Aortic smooth muscle cell (primary cell): ENCODE data around the gene GAS2L1. TPM values are rescaled to one million over a fixed set of nuclear protein-coding genes. Genes with fewer than 3 reads are reported as not detected.

ENCODE experiments used
- total RNA-seq: library from RNA; depleted of rRNA; stranded (reverse); fragments of >200 nt; gene quantifications from 2 replicates; pipeline ENCODE4 v1.2.3, GENCODE V29; 2014

Gene GAS2L1
- total RNA-seq, result 10.1 and 10.8 TPM in 2 replicates

DNA sequence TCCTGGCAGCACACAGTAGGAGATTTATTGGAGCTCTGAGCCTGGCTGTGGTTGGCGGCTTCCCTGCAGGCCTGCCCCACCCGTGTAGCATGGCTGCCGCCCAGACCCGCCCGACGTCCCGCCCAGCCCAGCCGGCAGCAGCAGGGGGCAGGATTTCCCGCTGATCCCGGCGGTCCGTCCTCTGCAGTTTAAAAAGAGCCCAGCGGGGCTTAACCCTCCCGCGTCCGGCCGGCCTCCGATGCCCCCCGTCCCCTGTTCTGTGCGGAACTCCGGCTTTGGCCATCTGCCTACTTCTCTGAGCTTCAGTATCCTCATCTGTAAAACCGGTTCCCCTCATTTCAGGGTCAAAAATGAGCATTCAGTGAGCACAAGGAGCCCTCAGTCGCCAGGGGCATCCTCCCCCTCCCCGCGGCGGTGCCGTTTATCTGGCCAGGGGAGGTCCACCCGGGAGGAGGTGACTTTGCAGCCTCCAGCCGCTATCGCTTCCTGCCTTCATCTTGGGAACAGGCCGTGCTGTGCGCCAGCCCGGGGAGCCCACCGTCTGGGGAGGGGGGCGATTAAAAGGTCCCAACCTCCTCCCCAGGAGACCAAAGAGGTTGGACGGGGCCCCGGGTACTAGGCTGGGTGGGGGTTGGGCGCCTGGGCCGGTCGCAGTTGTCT is at the start of gene GAS2L1:
Gene GAS2L1, plus strand, starts transcription at position 476 of the 660 bp plus-strand sequence. CDS start 1,456 bp downstream, outside the sequence.

DNA sequence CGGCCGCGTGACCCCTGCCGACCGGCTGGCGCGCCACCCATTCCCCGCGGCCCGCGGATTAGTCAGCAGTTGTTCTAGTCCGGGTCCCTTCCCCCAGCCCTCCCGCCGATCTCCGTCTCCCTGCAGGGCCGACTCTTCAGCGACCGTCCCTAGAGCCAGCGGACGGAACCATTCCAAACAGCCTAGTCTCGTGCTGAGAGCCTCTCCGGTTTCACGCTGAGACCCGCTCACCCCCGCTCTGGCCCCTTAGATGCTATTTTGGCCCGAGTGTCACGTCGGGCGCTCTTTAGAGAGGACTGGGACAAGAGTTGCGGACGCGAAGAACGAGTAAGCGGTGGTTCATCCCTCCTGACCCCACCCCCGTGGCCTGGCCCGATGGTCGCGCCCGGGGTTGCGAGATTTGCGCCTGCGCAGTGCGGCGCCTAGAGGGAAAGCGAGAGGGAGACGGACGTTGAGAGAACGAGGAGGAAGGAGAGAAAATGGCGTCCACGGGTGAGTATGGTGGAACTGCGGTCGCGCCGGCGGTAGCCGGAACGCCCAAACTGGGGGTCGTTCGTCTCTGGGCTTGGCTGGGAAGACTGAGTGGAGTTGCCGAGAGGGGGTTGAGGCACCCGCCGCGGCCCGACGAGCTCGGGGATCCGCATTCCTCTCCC is 38.5 kb upstream of the GAS2L1 start, which contains the start of the genes EWSR1 and RHBDD3:
Gene EWSR1, plus strand, starts transcription at position 411 of the 653 bp plus-strand sequence. Its CDS starts 69 bp downstream, at position 480.
Gene RHBDD3, minus strand, starts transcription at position 124 of the 653 bp plus-strand sequence. CDS start 2,355 bp downstream, outside the sequence.

DNA sequence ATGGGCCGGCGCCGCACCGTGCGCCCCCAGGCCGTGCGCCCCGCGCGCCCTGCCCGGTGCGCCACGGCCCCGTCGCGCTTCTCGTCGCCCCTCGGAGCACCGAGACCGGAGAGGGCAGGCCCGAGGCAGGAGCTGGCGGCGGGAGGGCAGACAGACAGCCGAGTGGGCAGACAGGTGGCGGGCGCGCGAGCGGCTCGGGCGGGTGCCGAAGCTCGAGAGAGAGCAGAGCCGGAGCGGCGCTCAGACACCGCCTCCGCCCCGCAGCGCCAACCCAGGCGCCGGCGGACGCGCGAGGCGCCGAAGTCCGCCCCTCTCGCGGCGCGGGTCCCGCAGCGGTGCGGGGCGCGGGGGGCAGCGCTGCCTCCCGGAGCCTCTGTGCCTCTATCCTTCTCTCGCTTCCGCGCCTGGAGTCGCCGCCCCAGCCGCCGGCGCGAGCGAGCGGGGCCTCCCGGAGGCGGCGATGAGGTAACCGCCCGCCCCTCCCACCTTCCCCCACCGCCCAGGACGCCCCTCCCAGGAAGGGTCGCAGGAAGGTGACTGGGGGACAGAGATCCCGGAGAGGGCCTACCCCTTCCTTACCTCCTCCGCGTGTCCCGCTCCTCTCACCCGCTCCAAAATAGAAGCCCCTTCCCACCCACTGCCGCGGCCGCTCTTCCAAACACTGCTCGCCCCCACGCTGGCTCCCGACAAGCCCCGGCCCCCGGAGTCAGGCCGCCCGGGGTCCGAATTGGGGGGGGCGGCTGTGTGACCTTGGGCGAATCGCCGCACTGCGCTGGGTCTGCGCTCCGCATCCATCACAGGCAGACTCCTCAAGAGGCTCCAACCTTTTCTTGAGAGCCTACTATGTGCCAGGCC is 9.1 kb downstream of the GAS2L1 start, which contains the start of gene RASL10A:
Gene RASL10A, minus strand, starts transcription at position 412 of the 855 bp plus-strand sequence. CDS start 451 bp downstream, outside the sequence.

Other genes starting within 250 kb of the GAS2L1 start
- gene C22orf31, start 244.8 kb upstream of the GAS2L1 start, total RNA-seq, result not detected in 2 replicates
- 1.1 and 1.3 TPM in 2 replicates for gene KREMEN1, start 233.6 kb upstream of the GAS2L1 start, total RNA-seq
- not detected in 2 replicates for gene EMID1, start 100.8 kb upstream of the GAS2L1 start, total RNA-seq
- gene RHBDD3, start 38.7 kb upstream of the GAS2L1 start, total RNA-seq, result 14.8 and 18.4 TPM in 2 replicates
- gene EWSR1, start 38.4 kb upstream of the GAS2L1 start, total RNA-seq, result 136 and 166 TPM in 2 replicates
- 0.25 TPM in 1 of 2 replicates, not detected in the other for gene RASL10A, start 9.0 kb downstream of the GAS2L1 start, total RNA-seq
- gene AP1B1, start 81.9 kb downstream of the GAS2L1 start, total RNA-seq, result 64.5 and 79.1 TPM in 2 replicates
- gene RFPL1, start 131.9 kb downstream of the GAS2L1 start, total RNA-seq, result not detected in 2 replicates
- 0.25 and 0.26 TPM in 2 replicates for gene NEFH, start 173.6 kb downstream of the GAS2L1 start, total RNA-seq
- 29.0 and 37.3 TPM in 2 replicates for gene THOC5, start 247.1 kb downstream of the GAS2L1 start, total RNA-seq